ENCODE results near the gene HMGA1. TPM values are rescaled to one million over a fixed set of nuclear protein-coding genes. Genes with fewer than 3 reads are reported as not detected.

The HMGA1 gene
- total RNA-seq, 1 experiment from 2014 or later: 2,446 TPM

GRCh38 chr6:34226066-34226465 is 10.6 kb upstream of the HMGA1 start (continued):
- no peak for TF ChIP-seq MAX (CRISPR knock-in tag; IDR thresholded peaks at IDR 0.05)

- POLR2A ChIA-PET: interaction anchor here (0.6 to 2.1 kb wide), 11 partner anchors 10 to 1004 kb away, joined by 3 to 41 read pairs (median 4); partner anchors contain the start of genes GRM4, HMGA1 and SMIM29
- ATAC-seq (peak; percentile 35), DNase-seq (ENCODE audit: low spot score) (peak; percentile 66)
- no peaks in the 10 kb centered on the region for H3K36me3 Mint-ChIP-seq
- H3K4me3 Mint-ChIP-seq: peak overlapping the region; percentile 20; the same call in 1 of the 2 replicates
- H3K4me1 Mint-ChIP-seq: peaks cover 55% of the 10 kb centered on the region
- TF ChIP-seq ZNF281 (CRISPR knock-in tag; IDR thresholded peaks at IDR 0.05): peak; percentile 45; the same call in 1 of the 2 replicates
- TF ChIP-seq ARID4B (CRISPR knock-in tag; IDR thresholded peaks at IDR 0.05; ENCODE audit: borderline replicate concordance): no peak
- TF ChIP-seq ZNF423 (CRISPR knock-in tag; IDR thresholded peaks at IDR 0.05): peak; percentile 18; the same call in 1 of the 2 replicates
- TF ChIP-seq MAX (CRISPR knock-in tag; IDR thresholded peaks at IDR 0.05): peak; percentile 37; the same call in 1 of the 2 replicates
- no peak for TF ChIP-seq ERG (CRISPR knock-in tag; IDR thresholded peaks at IDR 0.05)
- 0 out of 2 replicates have a peak, but pooled peaks have one; percentile 27 for TF ChIP-seq MYBL2 (CRISPR knock-in tag; IDR thresholded peaks at IDR 0.05)
- peak overlapping the region; percentile 98 for H3K27ac Mint-ChIP-seq
- H3K9me3 Mint-ChIP-seq: no peaks in the 10 kb centered on the region
- no peaks in the 10 kb centered on the region; the same call in 1 of the 2 replicates for H3K27me3 Mint-ChIP-seq (ENCODE audit: low read depth)
- CTCF ChIA-PET: interaction anchor here (0.6 to 1.7 kb wide), 13 partner anchors 10 to 562 kb away, joined by 3 to 24 read pairs (median 4); partner anchors contain the start of genes HMGA1 and SMIM29
These were observed 9.7 kb upstream of the HMGA1 start for GRCh38 chr6:34226731-34227586.

GRCh38 chr6:34227761-34228421 is 8.8 kb upstream of the HMGA1 start:
- no peaks in the 10 kb centered on the region for H3K9me3 Mint-ChIP-seq
- CTCF ChIA-PET: interaction anchor here (0.6 to 1.7 kb wide), 8 partner anchors 12 to 563 kb away, joined by 3 to 24 read pairs (median 4); partner anchors contain the start of gene SMIM29
- POLR2A ChIA-PET: interaction anchor here (0.6 to 2.1 kb wide), 8 partner anchors 9 to 531 kb away, joined by 3 to 41 read pairs (median 4); partner anchors contain the start of genes HMGA1 and SMIM29
- no peaks in the 10 kb centered on the region for H3K36me3 Mint-ChIP-seq
- no peaks in the 10 kb centered on the region; the same call in 1 of the 2 replicates for H3K27me3 Mint-ChIP-seq (ENCODE audit: low read depth)
- H3K4me1 Mint-ChIP-seq: peaks cover 56% of the 10 kb centered on the region
- H3K27ac Mint-ChIP-seq: peak overlapping the region; percentile 98
- no peak for ATAC-seq
- no peak for DNase-seq (ENCODE audit: low spot score)
- no peak overlapping the region for H3K4me3 Mint-ChIP-seq
- no peak for TF ChIP-seq IRF2 (CRISPR knock-in tag; IDR thresholded peaks at IDR 0.05; ENCODE audit: borderline replicate concordance, low read depth)
- TF ChIP-seq CTCF (IDR thresholded peaks at IDR 0.05): no peak
- TF ChIP-seq FOXK1 (CRISPR knock-in tag; IDR thresholded peaks at IDR 0.05): no peak
- no peak for TF ChIP-seq FOXP1 (CRISPR knock-in tag; IDR thresholded peaks at IDR 0.05; ENCODE audit: borderline replicate concordance)
- no peak for TF ChIP-seq GABPB1 (CRISPR knock-in tag; IDR thresholded peaks at IDR 0.05)
- TF ChIP-seq ZNF396 (CRISPR knock-in tag; IDR thresholded peaks at IDR 0.05; ENCODE audit: borderline replicate concordance): no peak
- TF ChIP-seq E2F4 (CRISPR knock-in tag; IDR thresholded peaks at IDR 0.05; ENCODE audit: borderline replicate concordance, low read depth): no peak
- TF ChIP-seq CBFB (CRISPR knock-in tag; IDR thresholded peaks at IDR 0.05; ENCODE audit: low read depth): no peak
- TF ChIP-seq IRF1 (CRISPR knock-in tag; IDR thresholded peaks at IDR 0.05): no peak

All from WTC11 (cell line).